Measurements from ENCODE around the gene HEMK1. TPM values are rescaled to one million over a fixed set of nuclear protein-coding genes. Genes with fewer than 3 reads are reported as not detected.

Gene HEMK1
- total RNA-seq, 2 donors from 2014 or later: 5.4 to 12.7 TPM

DNA sequence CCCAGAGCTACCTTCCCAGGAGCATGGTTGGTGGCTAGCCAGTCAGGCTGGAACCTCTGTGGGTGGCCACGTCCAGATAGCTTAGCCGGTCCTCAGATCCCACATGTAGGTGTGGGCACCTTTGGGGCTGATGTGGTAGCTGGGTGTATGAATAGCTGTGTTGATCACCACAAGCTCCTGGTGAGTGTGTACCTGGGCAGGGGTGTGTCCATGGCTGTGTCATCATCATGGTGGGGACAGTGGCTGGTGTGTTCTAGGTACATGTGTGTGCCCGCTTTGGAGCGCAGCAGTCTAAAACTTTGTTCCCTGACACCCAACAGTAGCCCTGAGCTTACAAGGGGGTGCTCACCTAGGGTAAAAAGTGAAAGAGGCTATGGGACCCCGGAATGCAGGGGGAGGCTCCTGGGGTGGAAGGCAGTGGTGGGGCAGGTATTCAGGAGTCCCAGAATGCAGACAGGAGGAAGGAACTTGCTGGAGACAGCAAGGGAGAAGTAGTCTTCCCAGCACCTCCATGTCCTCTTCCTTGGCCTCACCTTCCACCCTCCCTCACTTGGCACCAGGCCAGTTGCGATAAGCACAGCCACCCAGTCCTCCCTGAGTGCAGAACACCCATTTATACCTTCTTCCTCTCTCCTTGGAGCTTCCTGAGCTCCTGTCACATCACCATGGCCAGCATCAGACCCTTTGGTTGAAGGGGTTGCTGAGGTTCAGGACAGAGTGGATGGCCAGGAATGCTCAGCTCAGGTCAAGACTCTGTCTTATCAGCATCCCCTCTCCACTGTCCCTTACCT is 41.1 kb downstream of the HEMK1 start:
- Histone ChIP-seq H3K4me3 (peak overlapping the region; percentile 92), H3K9me3 (no peaks in the 10 kb centered on the region), H3K36me3 (peaks cover 17% of the 10 kb centered on the region), H3K27me3 (replicated peaks; ENCODE audit: insufficient read depth) (no peaks in the 10 kb centered on the region), H3K4me1 (ENCODE audit: control insufficient read depth in 1 of 2, low read depth in 2 of 2) (peaks cover 28 to 62% of the 10 kb centered on the region in 2 donors), H3K27ac (peak overlapping the region in 1 of 2 donors; percentile 73)
- DNase-seq (ENCODE audit: low spot score) (no peak), ATAC-seq (ENCODE audit: insufficient number of reproducible peaks, low FRiP score, low read depth) (no peak)
- TF ChIP-seq, protein P1, sequence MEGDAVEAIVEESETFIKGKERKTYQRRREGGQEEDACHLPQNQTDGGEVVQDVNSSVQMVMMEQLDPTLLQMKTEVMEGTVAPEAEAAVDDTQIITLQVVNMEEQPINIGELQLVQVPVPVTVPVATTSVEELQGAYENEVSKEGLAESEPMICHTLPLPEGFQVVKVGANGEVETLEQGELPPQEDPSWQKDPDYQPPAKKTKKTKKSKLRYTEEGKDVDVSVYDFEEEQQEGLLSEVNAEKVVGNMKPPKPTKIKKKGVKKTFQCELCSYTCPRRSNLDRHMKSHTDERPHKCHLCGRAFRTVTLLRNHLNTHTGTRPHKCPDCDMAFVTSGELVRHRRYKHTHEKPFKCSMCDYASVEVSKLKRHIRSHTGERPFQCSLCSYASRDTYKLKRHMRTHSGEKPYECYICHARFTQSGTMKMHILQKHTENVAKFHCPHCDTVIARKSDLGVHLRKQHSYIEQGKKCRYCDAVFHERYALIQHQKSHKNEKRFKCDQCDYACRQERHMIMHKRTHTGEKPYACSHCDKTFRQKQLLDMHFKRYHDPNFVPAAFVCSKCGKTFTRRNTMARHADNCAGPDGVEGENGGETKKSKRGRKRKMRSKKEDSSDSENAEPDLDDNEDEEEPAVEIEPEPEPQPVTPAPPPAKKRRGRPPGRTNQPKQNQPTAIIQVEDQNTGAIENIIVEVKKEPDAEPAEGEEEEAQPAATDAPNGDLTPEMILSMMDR (IDR thresholded peaks at IDR 0.05): no peak

DNA sequence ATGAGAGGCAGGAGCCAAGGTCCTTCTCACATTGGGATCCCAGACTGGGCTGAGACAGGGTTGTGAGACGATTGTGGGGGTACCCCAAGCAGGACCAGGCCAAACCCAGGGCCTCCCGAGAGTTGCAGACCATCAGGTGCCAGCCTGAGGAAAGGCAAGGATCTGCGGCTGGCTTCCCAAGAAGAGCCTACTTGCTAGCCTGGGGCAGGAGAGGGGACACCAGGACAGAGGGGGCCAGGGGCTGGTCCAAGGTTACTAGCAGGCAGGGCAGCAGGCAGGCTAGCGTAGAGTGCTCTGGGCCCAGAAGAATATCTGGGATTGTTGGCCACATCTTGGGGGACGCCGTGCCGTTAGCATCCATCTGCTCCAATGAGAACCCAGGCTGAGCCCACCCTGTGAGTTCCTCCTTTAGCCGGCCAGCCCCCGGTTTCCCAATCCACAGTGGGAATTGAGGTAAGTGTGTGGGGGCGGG is 41.7 kb downstream of the HEMK1 start:
- DNase-seq (ENCODE audit: low spot score) (no peak), ATAC-seq (ENCODE audit: insufficient number of reproducible peaks, low FRiP score, low read depth) (no peak)
- Histone ChIP-seq H3K4me1 (ENCODE audit: control insufficient read depth in 1 of 2, low read depth in 2 of 2) (peaks cover 27 to 56% of the 10 kb centered on the region in 2 donors), H3K36me3 (peaks cover 16% of the 10 kb centered on the region), H3K27me3 (replicated peaks; ENCODE audit: insufficient read depth) (no peaks in the 10 kb centered on the region), H3K9me3 (no peaks in the 10 kb centered on the region), H3K4me3 (peak overlapping the region; percentile 92), H3K27ac (peak overlapping the region; percentile 64 to 73)
- TF ChIP-seq, protein P1 (IDR thresholded peaks at IDR 0.05): no peak

DNA sequence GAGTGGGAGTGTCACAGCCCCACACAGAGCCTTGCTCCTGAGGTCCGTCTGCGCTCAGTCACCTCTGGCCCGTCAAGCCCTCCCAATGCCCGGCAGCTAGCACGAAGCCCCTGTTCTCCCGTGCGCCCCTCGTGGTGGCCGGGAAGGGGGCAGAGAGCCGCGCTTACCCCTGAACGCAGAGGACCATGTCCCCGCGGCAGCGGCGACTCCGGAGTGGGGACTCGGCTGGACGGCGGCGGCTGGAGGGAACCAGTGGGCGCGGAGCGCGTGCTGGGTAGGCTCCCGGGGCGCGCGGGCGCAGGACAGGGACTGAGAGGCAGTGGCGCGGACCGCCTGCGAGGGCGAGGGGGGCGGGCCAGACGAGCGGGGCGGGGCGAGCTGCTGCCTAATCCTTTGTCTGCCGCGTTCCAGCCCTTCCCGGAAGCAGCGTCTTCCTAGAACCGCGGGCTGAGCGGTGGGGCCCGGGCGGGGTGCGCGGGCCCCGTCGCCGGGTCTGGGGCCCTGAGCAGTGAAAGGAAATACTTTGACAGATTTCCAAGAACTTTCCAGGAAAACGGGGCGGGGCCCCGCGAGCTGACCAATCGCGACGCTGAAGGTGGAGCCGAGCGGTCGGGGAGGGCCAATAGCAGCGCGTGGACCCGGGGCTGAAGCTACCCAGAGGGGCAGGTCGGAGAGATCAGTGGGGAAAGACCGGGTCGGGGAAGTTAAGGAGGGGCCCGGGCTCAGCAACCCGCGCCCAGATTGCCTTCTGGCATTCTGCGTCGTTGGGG is 42.3 kb downstream of the HEMK1 start, which contains the start of gene CISH:
CISH (minus strand) TSS at position 311 of the 770 bp plus-strand sequence; CDS start at position 187, 124 bp downstream.
- H3K27ac ChIP-seq: peak within 1 kb of the TSS; percentile 64 to 73
- TF ChIP-seq, protein P1 (IDR thresholded peaks at IDR 0.05): peak; percentile 52
- peak; percentile 82 for DNase-seq (ENCODE audit: low spot score)
- peak; percentile 46 for ATAC-seq (ENCODE audit: insufficient number of reproducible peaks, low FRiP score, low read depth)
- H3K27me3 ChIP-seq (replicated peaks; ENCODE audit: insufficient read depth): no peaks in the 10 kb centered on the region
- peaks cover 24 to 50% of the 10 kb centered on the region in 2 donors for H3K4me1 ChIP-seq (ENCODE audit: control insufficient read depth in 1 of 2, low read depth in 2 of 2)
- H3K4me3 ChIP-seq: peak within 1 kb of the TSS; percentile 92
- no peaks in the 10 kb centered on the region for H3K9me3 ChIP-seq
- H3K36me3 ChIP-seq: peaks cover 15% of the 10 kb centered on the region

GRCh38 chr3:50612234-50612882 is 43.0 kb downstream of the HEMK1 start:
- Histone ChIP-seq H3K4me1 (ENCODE audit: control insufficient read depth in 1 of 2, low read depth in 2 of 2) (peaks cover 24 to 43% of the 10 kb centered on the region in 2 donors), H3K4me3 (peak overlapping the region; percentile 92), H3K27me3 (replicated peaks; ENCODE audit: insufficient read depth) (no peaks in the 10 kb centered on the region), H3K27ac (peak overlapping the region; percentile 64 to 73), H3K36me3 (peaks cover 9% of the 10 kb centered on the region), H3K9me3 (no peaks in the 10 kb centered on the region)
- DNase-seq (ENCODE audit: low spot score): no peak
- no peak for ATAC-seq (ENCODE audit: insufficient number of reproducible peaks, low FRiP score, low read depth)
- TF ChIP-seq, protein P1 (IDR thresholded peaks at IDR 0.05): no peak
